OCI-LY3 (cell line): ENCODE data around the gene CDH4.

Experiments used
- H2AFZ ChIP-seq: fragments of 200-600, 300-600 bp; shearing (Covaris generic); 2 replicates; pipeline ENCODE4 v1.6.0; 2014; ENCODE audit warnings: antibody characterized with exemption, low read depth, low read length
- H3K27ac ChIP-seq: fragments of 200-600, 300-600 bp; sonication (generic); 2 replicates; pipeline ENCODE4 v1.5.1; 2014; ENCODE audit warnings: mild to moderate bottlenecking, low read length, moderate library complexity, mixed read lengths
- H3K27me3 ChIP-seq: fragments of 200-600, 300-600 bp; sonication (generic); 2 replicates; pipeline ENCODE4 v1.6.1; 2014; ENCODE audit warnings: low read depth, low read length, mixed read lengths
- H3K36me3 ChIP-seq: fragments of 200-600, 300-600 bp; sonication (generic); replicated peaks from 2 replicates; pipeline ENCODE3; 2014; ENCODE audit warnings: low read depth, low read length, mixed read lengths
- H3K4me1 ChIP-seq: fragments of 300-600, 200-600 bp; sonication (generic); 2 replicates; pipeline ENCODE4 v1.6.1; 2014; ENCODE audit warnings: low read length, mixed read lengths
- H3K4me2 ChIP-seq: fragments of 200-600, 300-600 bp; sonication (generic); 2 replicates; pipeline ENCODE4 v1.6.1; 2014; ENCODE audit warnings: low read length, mixed read lengths
- H3K4me3 ChIP-seq: fragments of 300-600, 200-600 bp; sonication (generic); 2 replicates; pipeline ENCODE4 v1.5.1; 2014; ENCODE audit warnings: antibody characterized with exemption, mild to moderate bottlenecking, low read length, moderate library complexity
- H3K79me2 ChIP-seq: fragments of 300-600, 200-600 bp; shearing (Covaris generic); 2 replicates; pipeline ENCODE4 v1.6.1; 2014; ENCODE audit warnings: mild to moderate bottlenecking, low read length, mixed read lengths
- H3K9ac ChIP-seq: fragments of 300-600, 200-600 bp; shearing (Covaris generic); 2 replicates; pipeline ENCODE4 v1.6.0; 2014; ENCODE audit warnings: mild to moderate bottlenecking, low read length, moderate library complexity
- H3K9me3 ChIP-seq: fragments of 200-600, 300-600 bp; shearing (Covaris generic); 2 replicates; pipeline ENCODE4 v1.6.1; 2014; ENCODE audit warnings: low read length, mixed read lengths; ENCODE audit not compliant: insufficient read depth
- H4K20me1 ChIP-seq: fragments of 200-600, 300-600 bp; sonication (generic); 2 replicates; pipeline ENCODE4 v1.6.1; 2016; ENCODE audit warnings: low read length, mixed read lengths; ENCODE audit not compliant: insufficient read depth
- EZH2phosphoT487 ChIP-seq: fragments of 200-600 bp; shearing (Covaris generic); IDR thresholded peaks from 2 replicates; pipeline ENCODE4 v1.6.1; 2018; ENCODE audit warnings: antibody characterized with exemption, mixed run types, low read depth
- TF ChIP-seq, protein P1 (sequence below): fragments of 200-600, 300-600 bp; sonication (generic); IDR thresholded peaks from 2 replicates; pipeline ENCODE4 v1.5.1; 2014; ENCODE audit warnings: antibody characterized with exemption, low read length, low read depth

CDH4 gene

DNA sequence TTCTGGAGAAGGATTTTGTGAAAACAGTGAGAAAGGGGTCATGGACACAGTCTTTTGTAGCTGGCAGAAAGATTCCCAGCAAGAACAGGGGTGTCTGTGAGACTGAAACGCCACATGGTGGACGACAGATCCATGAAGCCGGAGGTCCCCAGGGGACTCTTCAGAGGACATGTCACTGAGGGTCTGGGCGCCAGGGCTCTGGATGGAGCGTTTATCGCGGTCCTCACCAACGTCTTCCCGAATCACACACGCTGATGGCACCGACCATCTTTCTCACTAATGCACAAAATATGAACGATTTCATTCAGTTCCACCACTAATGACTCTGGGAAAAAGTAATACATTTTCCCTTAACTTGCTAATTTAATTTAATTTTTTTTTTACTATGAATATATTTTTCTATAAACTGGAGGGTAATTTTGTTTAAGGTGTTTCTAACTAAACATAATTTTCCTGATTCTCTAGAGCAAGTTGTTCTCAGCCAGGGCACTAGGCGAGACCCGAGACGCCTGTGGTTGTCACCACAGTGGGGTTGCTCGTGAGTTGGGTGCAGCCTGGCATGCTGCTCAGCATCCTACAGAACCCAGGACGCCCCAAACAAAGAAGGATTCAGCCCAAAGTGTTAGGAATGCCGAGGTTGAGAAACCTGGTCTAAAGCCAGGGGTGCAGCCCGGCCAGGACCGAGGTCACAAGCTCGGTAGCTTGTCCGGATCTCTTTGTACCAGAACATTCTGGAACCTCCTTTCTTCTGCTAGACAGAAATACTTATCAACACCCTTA lies 507.4 kb downstream of the CDH4 start:
- Histone ChIP-seq H3K9me3 (no peaks in the 10 kb centered on the region), H3K36me3 (no peaks in the 10 kb centered on the region), H3K4me2 (no peak overlapping the region), H4K20me1 (no peaks in the 10 kb centered on the region), H3K4me1 (no peaks in the 10 kb centered on the region), H3K27ac (no peak overlapping the region), H3K9ac (no peak overlapping the region), H3K4me3 (no peak overlapping the region), H3K27me3 (0 out of 2 replicates have a peak, but pooled peaks cover 7% of the 10 kb centered on the region), H3K79me2 (no peaks in the 10 kb centered on the region), H2AFZ (no peak overlapping the region)
- TF ChIP-seq, protein P1, sequence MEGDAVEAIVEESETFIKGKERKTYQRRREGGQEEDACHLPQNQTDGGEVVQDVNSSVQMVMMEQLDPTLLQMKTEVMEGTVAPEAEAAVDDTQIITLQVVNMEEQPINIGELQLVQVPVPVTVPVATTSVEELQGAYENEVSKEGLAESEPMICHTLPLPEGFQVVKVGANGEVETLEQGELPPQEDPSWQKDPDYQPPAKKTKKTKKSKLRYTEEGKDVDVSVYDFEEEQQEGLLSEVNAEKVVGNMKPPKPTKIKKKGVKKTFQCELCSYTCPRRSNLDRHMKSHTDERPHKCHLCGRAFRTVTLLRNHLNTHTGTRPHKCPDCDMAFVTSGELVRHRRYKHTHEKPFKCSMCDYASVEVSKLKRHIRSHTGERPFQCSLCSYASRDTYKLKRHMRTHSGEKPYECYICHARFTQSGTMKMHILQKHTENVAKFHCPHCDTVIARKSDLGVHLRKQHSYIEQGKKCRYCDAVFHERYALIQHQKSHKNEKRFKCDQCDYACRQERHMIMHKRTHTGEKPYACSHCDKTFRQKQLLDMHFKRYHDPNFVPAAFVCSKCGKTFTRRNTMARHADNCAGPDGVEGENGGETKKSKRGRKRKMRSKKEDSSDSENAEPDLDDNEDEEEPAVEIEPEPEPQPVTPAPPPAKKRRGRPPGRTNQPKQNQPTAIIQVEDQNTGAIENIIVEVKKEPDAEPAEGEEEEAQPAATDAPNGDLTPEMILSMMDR = no peak
- no peak for TF ChIP-seq EZH2phosphoT487

DNA sequence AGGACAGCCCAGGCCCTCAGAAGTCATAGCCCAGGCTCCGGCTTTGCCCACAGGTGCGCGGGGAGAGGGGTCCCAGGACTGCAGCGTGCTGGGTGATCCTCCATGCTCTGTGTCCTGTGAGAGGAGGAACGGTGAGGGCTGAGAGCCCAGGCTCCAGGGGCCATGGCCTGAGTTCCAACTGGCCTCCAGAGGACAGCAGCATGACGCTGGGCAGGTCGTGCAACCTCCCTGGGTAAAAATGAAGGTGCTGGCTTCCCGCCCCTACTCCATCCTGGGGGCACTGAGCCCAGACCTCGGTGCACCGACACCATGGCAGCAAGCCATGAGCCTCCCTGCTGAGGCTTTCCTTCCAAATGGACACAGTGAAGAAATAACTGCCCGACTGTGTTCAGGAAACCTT lies 508.3 kb downstream of the CDH4 start:
- H2AFZ ChIP-seq = no peak overlapping the region
- no peak overlapping the region for H3K9ac ChIP-seq
- H3K9me3 ChIP-seq = no peaks in the 10 kb centered on the region
- H3K4me2 ChIP-seq = no peak overlapping the region
- H3K36me3 ChIP-seq = no peaks in the 10 kb centered on the region
- H3K79me2 ChIP-seq = no peaks in the 10 kb centered on the region
- TF ChIP-seq, protein P1 = no peak
- no peak for TF ChIP-seq EZH2phosphoT487
- H3K4me1 ChIP-seq = no peaks in the 10 kb centered on the region
- 0 out of 2 replicates have a peak, but pooled peaks cover 7% of the 10 kb centered on the region for H3K27me3 ChIP-seq
- H4K20me1 ChIP-seq = no peaks in the 10 kb centered on the region
- H3K4me3 ChIP-seq = no peak overlapping the region
- H3K27ac ChIP-seq = no peak overlapping the region

DNA sequence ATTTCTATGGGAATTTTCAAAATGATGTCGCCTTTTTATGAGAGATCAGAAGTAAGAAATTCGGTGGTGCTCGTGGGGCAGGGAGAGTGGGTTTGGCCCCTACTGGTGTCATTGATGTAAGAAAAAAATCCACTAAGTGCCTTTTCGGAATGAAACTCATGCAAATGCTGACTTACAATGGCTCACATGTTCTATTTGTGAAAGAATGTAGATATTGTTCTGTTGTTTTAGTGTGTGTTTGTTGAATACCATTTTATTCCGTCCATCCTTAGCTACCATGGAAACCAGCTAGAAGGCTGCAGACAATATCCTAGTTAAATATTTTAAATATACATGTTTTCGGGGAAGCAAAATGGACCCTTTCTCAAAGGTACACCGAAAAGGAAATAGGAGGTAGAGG lies 508.7 kb downstream of the CDH4 start:
- no peaks in the 10 kb centered on the region for H3K9me3 ChIP-seq
- no peaks in the 10 kb centered on the region for H4K20me1 ChIP-seq
- TF ChIP-seq, protein P1 = no peak
- no peak for TF ChIP-seq EZH2phosphoT487
- no peaks in the 10 kb centered on the region for H3K79me2 ChIP-seq
- no peaks in the 10 kb centered on the region for H3K36me3 ChIP-seq
- no peak overlapping the region for H3K27ac ChIP-seq
- H3K27me3 ChIP-seq = 0 out of 2 replicates have a peak, but pooled peaks cover 7% of the 10 kb centered on the region
- no peak overlapping the region for H3K4me3 ChIP-seq
- no peak overlapping the region for H2AFZ ChIP-seq
- H3K4me2 ChIP-seq = no peak overlapping the region
- H3K9ac ChIP-seq = no peak overlapping the region
- no peaks in the 10 kb centered on the region for H3K4me1 ChIP-seq

DNA sequence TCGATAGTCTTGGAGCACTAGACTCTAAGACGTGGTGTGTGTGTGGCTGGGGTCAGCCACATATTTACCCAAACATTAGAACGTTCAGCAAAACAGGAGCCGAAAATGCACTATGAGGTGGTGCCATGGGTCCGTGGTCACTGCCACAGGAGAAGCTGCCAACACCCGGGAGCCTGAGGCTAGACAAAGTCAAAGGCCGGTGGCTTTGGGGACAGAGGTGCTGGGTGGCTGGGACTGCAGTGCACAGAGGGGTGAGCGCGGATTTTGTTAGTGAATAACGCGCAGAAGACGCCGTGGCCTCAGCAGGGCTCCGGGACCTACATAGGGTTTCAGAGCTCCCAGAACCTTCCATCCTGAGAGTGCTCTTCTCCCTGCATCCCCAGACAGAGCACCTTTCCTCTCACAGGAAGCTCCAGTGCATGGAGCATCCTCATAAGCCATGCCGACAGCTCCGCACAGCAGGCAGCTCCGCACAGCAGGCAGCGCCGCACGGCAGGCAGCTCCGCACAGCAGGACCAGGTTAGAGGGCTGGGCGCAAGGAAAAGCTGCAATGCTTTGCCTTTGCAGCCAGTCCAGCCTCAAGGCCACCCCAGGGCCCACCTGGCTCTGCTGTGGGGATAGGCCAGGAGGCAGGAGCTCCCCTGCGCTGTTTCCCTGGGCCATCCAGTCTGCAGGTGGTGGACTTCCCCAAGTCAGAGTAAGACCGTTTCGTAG lies 509.5 kb downstream of the CDH4 start:
- Histone ChIP-seq H3K36me3 (no peaks in the 10 kb centered on the region), H3K9ac (no peak overlapping the region), H3K27ac (no peak overlapping the region), H3K9me3 (no peaks in the 10 kb centered on the region), H3K4me2 (no peak overlapping the region), H3K4me1 (no peaks in the 10 kb centered on the region), H3K79me2 (no peaks in the 10 kb centered on the region), H3K4me3 (no peak overlapping the region), H2AFZ (no peak overlapping the region), H3K27me3 (0 out of 2 replicates have a peak, but pooled peaks cover 7% of the 10 kb centered on the region), H4K20me1 (no peaks in the 10 kb centered on the region)
- TF ChIP-seq, protein P1 = no peak
- no peak for TF ChIP-seq EZH2phosphoT487
